ENCODE data around the gene PWWP2B. TPM values are rescaled to one million over a fixed set of nuclear protein-coding genes. Genes with fewer than 3 reads are reported as not detected.

PWWP2B gene
- total RNA-seq, 2 experiments from 2014 or later: 3.5 to 3.8 TPM

DNA sequence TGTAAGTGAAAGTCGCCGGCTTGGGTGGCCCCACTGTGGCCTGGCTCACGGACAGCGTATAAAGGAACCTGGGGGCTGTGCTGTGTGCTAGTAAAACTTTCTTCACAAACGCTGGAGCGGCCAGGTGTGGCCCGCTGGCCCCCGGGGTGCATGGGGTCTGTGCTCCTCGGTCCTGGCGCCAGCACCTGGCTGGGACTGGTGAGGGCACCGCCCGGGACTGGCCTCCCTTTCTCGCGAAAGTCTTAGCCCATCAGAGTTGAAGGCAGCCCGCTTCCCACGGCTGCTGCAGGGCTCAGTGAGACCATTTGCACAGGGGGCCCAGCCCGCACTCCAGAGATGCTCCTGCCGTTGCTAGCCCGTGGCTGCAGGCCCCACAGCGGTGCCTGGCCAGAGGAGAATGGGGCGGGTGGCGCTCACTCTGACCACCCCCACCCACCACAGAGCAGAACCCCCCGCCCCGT is 5.8 kb downstream of the PWWP2B start:
- ChIA-PET CTCF (no interaction called here), POLR2A (no interaction called here)

DNA sequence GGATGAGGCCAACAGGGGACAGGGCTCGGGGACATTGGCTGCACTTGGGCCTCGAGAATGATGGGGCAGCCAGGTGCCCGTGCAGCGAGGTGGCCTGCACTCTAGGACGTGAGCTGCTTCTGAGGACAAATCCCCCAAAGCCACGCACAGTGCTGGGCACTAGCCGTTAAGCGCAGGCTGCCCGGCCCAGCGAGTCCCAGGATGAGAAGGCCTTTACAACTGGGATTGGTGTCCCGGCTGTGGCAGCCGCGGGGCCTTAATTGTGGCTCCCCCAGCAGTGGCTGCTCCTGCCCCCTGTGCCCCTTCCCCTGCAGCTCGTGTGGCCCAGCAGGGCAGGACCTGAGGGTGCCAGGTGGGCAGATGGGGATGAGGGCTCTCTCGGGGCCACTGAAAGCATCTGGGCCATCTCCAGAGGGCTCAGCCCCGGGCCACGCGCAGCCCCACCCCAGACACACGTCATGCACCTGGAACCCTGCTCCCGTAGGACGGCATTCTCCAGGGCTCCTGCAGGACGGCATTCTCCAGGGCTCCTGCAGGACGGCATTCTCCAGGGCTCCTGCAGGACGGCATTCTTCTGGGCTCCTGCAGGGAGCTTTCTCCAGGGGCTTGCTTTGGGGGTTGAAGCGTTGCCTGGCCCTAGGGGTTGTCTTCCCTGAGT is 6.6 kb downstream of the PWWP2B start:
- POLR2A ChIA-PET: no interaction called here
- CTCF ChIA-PET: interaction anchor here (1.1 kb wide), 1 partner anchor 41 kb away, joined by 3 read pairs; no protein-coding TSS in a partner anchor

DNA sequence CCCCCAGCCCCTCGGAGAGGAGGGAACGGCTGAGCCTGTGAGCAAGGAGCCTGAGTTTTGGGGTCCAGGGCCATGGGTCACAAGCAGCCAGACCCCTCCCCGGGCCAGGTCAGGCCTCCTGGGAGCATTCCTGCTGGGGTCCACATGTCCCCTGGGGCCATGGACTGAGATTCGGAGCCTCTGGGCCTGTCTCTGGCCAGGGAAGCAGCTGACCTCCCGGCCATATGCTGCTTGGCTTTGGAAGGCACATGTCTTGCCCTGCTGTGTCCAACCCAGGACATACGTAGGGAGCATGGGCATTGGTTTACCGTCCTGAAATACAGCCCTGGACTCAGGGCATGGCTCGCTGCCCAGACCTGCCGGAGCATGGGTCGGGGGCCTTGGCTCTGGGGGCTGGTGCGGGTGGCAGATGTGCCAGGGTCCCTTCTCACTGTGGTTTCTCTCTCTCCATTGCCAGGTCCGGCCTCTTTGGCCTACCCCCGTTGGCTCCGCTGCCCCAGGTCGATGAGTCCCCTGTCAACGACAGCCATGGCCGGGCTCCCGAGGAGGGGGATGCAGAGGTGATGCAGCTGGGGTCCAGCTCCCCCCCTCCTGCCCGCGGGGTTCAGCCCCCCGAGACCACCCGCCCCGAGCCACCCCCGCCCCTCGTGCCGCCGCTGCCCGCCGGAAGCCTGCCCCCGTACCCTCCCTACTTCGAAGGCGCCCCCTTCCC is 7.3 kb downstream of the PWWP2B start:
- ChIA-PET CTCF (interaction anchor here (0.9 to 1.1 kb wide), 2 partner anchors 41 to 53 kb away, joined by 3 read pairs; no protein-coding TSS in a partner anchor), POLR2A (no interaction called here)

DNA sequence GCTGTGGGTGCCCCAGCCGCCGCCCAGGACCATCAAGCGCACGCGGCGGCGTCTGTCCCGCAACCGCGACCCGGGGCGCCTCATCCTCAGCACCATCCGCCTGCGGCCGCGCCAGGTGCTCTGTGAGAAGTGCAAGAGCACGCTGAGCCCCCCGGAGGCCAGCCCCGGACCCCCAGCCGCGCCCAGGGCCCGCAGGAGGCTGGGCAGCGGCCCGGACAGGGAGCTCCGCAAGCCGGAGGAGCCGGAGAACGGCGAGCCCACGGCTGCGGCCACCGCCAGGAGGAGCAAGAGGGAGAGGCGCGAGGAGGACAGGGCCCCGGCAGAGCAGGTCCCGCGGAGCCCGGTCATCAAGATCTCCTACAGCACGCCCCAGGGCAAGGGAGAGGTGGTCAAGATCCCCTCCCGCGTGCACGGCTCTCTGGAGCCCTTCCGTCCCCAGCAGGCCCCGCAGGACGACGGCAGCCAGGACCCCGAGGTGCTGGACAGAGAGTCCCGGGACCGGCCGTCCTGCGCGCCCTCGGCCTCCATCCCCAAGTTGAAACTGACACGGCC is 8.0 kb downstream of the PWWP2B start:
- ChIA-PET POLR2A (no interaction called here), CTCF (interaction anchor here (0.9 to 1.1 kb wide), 2 partner anchors 40 to 54 kb away, joined by 3 read pairs; no protein-coding TSS in a partner anchor)

DNA sequence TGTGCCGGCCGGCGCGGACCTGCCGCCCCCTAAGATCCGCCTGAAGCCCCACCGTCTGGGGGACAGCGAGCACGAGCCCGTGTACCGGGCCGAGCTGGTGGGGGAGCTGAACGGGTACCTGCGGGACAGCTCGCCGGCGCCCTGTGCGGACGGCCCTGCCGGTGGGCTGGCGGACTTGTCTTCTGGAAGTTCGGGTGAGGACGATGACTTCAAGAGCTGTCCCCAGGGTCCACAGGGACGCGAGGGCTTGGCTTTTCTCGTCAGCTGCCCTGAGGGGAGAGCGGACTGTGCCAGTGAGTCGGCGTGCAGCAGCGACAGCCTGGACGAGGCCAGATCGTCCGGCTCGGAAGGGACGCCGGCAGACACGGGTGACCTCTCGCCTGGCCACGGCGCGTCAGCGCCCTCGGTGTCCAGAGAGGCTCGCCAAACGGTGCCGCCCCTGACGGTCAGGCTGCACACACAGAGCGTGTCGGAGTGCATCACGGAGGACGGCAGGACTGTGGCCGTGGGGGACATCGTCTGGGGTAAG is 8.5 kb downstream of the PWWP2B start:
- ChIA-PET CTCF (no interaction called here), POLR2A (no interaction called here)

DNA sequence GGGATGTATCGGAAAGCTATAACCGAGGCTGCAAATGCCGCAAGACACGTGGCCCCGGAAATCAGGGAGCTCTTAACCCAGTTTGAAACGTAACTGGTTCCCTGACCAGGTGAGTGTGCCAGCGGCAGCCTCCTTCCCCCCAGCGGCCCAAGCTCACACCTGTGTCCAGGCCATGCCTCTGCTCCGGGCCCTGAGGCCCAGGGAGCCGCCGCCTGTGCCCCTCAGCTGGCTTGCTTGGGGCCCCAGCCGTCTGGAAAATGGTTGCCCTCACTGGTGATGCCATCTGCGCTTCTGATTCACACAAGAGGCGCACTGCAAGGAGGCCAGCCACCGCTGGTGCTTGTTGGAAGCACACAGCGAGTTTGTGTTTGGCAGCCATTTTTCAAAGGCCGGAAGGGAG is 9.2 kb downstream of the PWWP2B start:
- POLR2A ChIA-PET: no interaction called here
- CTCF ChIA-PET: no interaction called here

DNA sequence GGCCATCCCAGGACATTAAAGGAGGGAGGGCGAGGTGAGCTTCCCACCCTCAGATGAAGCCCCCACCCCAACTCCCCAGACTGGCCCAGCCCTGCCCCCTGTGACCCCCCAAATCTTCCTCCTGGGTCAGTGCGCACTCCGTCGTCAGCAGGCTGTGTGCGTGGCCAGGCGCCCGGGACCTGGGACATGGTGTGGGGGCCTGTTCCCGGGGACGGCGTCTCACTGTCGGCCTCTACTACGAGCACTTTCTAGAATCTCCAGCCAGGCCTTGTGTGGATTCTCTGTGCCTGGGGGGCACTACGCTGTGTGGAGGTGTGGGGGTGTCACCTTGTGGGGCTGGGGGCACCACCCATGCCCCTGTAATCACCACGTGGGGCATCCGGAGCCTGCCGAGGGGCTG is 9.8 kb downstream of the PWWP2B start:
- POLR2A ChIA-PET: no interaction called here
- CTCF ChIA-PET: no interaction called here

DNA sequence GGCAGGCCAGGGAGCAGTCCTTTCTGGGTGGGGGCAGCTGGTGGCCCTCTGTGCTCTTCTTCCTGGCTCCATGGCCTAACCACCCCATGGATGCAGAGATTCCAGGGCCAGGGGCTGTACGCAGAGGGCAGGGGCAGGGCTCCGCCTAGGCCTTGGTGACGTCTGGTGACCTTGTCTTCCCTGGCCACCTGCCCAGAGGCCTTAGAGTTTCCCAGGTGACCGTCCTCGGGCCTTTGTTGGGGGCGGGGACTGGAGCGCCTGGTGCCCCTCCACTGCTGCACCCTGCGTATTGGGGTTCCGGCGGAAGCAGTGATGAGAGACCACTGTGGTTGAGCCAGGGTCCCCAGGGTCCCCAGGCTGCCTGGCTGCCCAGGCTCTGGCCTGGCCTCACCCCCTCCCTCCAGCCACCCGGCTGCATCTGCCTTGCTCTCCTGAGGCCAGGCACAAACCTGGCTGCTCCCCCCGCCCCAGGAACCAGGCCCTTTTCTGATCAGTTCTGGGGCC is 10.3 kb downstream of the PWWP2B start:
- CTCF ChIA-PET: no interaction called here
- POLR2A ChIA-PET: no interaction called here

DNA sequence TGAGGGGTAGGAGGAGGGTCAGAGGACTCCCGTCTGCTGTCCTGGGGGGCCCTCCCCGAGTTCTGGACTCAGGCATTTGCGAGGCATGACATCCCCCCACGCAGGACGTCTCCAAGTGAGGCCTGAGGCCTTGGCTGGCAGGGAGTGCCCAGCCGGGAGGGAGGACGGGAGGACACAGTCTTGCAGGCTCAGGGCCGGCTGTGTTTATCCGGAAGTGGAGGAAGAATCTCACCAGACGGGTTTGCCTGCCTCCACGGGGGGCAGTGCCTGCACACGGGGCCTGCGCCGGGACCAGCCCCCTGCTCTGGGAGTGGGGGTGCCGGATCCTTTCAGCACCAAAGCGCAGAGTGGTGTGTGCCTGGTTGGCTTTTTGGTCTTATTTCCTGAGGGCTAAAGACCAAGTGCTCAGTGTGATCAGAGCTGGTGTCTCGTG is 10.9 kb downstream of the PWWP2B start:
- CTCF ChIA-PET: no interaction called here

DNA sequence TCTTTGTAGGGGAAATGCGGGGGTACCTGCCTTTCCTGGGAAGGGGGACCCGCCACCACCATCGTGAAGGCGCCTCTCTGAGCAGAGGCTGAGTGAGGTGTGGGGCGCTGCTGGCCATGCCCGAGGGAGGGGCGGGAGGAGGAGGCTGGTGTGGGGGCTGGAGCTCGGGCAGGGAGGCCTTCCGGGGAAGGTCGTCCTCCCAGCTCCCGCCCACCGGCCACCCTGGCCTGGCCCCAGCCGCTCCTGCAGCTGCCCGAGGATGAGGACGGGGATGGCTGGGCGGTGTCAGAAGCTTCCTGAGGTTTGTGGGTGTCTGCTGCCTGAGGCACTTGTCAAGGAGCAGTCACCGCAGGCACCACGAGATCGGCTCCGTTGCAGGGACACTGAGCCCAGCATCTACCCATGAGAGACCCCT is 11.4 kb downstream of the PWWP2B start:
- ChIA-PET CTCF (no interaction called here), POLR2A (no interaction called here)

More for the DNA sequence above, 10.9 kb downstream of the PWWP2B start:
- POLR2A ChIA-PET: no interaction called here

DNA sequence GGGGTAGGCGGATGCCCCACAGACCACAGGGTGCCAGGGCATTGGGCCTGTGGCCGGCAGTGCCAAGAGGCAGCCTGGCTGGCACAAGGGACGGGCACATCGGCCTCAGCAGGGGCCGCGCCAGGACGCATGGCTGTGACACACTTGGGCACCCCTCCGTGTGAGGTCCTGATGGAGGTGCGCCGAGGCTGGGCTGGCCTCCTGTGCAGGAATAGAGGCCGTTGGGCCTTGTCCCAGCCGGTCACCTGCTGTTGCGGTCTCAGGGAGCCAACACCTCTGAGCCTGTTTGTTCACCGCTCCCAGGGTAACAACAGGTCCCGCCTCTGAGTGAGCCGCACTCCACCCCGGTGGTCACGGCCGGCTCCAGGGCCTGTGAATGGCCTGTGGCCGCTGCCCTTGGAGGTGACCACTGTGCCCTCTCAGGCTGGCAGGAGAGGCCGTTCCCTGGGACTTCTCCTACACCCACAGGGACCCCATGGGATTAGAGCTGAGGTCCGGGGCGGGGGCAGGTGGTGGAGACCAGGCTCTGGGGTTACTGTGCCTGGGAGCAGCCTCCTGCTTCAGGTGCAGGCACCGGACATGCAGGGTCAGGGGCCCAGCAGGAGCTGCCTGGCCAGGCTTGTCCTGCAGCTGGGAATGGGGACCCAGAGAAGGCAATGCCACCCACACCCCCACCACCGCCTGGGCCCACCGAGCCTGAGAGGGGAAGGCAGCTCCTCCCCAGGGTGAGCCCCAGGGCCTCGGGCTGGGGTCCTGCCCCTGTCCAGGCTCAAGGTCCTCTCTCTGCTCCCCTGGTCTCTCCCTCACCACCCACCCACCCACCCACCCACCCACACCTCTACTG is 12.0 kb downstream of the PWWP2B start:
- ChIA-PET CTCF (no interaction called here), POLR2A (no interaction called here)

DNA sequence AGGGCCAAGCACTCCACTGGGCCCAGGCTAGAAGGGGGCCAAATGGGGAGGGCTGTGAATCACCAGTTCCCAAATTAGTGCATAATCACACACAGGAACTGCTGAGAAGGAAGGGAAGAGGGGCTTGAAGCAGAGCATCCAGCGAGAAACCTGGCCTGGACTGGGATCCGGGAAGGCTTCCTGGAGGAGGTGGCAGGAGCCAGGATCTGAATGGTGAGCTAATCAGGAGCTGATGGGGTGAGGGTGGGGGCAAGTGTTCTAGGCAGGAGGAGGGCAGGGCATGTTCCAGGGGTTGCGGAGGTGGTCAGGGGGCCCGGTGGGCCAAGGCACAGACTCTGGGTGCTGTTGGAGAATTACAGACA is 12.6 kb downstream of the PWWP2B start:
- POLR2A ChIA-PET: no interaction called here
- CTCF ChIA-PET: no interaction called here

DNA sequence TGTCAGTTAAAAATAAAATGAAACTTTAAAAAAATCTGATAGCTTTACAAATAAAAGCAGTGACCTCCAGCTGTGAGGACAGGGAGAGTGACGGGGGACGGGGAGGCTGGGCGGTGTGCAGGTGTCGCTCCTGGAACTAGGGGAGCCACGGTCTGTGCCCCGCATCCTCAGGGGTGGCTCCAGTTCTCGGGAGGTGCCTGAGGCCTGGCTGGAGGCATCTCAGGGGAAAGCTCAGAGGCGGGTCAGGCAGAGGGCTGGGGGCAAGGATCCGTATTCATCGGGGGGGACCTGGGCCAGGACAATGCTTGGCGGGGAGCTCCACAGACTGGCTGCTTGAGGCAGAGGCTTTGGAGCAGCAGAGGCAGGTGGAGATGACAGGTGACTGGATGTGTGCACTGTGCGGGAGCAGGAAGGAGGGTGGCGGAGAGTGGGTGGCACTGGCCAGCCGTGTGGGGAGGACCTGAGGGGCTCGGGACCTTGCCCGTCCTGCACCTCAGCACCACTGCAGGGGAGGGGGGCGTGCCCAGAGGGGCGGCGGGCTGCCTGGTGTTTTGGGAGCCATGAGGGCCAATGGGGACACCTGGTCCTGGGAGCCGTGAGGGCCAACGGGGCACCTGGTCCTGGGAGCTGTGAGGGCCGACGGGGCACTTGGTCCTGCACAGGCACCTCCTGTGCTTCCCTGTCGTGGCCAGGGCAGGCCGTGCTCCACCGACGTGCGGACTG is 13.2 kb downstream of the PWWP2B start:
- ChIA-PET CTCF (no interaction called here), POLR2A (no interaction called here)

DNA sequence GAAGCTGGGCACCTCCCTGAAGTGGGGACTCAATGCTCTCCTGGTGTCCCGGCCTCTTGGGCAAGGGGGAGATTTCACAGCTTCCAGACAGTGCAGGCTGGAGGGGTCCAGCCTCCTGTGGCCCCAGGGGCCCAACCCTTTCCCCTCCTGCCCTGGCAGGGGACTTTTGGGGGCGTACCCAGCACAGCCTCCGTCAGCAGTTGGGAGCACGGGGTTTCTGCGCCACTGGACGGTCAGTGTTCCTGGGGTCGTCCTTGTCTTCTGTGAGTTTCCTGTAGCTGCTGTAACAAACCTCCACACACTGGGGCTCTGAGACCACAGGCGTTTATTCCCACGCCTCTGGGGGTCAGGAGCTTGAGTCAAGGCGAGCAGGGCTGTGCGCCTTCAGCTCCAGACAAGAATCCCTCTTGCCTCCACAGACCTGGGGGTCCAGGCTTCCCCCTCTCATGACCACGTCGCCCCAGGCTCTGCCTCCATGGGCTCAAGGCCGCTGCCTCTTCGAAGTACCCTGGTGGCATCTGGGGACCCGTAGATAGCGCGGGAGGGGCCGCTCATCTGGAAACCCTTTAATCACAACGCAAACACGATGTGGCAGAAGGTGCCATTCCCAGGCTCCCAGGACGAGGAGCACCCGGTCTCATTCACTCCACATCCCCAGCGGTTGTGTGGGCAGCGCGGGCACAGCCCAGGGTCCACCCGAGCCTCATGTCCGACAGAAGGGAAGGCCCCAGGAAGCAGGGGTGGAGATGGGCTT is 14.0 kb downstream of the PWWP2B start:
- ChIA-PET POLR2A (no interaction called here), CTCF (interaction anchor here (0.8 kb wide), 1 partner anchor 10 kb away, joined by 3 read pairs; no protein-coding TSS in a partner anchor)

DNA sequence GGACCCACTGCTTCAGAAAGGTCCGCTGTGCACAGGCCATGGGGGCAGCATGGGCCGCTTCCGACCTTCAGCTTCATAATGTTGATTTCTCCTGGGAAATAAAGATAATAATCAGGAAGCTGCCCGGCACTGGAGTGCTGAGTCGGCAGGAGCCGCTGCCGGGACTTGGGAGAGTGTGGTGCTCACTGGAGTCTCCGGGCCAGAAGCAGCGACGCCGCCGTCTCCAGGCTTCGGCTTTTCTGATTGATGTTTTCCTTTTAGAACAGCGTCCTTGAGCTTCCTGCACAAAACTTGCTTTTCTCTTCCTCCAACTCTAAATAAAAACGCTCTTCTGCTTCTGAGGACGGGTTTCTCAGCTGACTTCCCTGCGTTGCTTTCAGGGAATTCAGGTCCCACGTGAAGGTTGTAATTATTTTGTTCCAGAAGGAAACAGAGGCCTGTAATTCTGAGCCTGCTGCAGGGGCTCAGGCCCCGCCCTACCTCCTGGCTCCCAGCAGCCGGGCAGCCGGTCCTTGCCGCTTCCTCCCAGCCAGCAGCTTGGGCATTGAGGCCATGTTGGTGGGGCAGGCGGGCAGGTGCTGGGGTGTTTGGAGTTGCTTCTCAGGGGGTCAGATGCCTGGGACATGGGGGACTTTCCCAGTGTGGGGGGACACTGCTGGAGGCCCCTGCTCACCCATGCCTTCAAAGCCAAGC is 14.7 kb downstream of the PWWP2B start:
- ChIA-PET CTCF (interaction anchor here (0.8 kb wide), 1 partner anchor 9 kb away, joined by 3 read pairs; no protein-coding TSS in a partner anchor), POLR2A (no interaction called here)

DNA sequence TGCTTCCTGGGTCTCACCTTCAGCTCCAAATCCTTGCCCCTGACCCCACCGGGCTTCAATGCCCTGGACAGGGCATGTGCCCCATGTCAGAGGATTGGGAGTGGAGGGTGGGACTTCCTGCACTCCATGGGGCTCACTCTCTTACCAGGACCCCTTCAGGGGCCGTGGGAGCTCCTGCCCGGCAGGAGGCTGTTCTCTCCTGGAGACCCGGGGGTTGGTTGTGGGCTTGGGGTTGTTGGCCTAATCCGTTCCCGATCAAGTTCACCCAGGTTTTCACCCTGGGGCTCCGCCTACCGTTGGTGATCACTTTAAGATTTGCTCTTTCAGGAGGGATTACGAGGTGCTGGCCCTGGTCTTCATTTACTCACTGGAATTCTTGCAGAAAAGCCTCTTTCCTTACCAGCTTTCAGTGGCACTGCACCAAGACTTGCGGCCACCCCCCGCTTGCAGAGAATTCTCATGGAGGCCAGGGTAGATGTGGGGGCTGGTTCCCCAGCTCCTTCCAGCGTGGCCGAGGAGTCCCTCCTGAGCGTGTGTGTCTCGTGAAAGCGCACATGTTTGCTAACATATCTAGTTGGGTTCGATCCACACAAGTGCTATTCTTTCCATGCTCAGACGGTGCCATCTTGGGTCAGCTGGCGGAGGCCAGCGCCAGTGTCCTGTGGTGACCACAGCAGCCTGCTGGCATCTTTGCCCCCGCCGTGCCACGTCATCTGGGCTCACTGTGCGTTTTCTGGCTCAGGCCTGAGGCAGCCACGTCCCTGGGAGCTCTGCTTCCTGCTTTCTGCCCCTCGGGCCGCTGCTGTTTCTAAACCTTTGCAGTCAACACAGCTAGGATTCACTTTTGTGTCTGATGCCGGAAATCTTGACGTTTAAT is 15.6 kb downstream of the PWWP2B start:
- POLR2A ChIA-PET: no interaction called here
- CTCF ChIA-PET: no interaction called here
